ENCODE results near the gene JPH2. TPM values are rescaled to one million over a fixed set of nuclear protein-coding genes. Genes with fewer than 3 reads are reported as not detected.

JPH2 gene
- total RNA-seq, 1 experiment from 2014 or later: 0.17 TPM

GRCh38 chr20:44181611-44182010 lies 5.4 kb downstream of the JPH2 start:
- no peaks in the 10 kb centered on the region for H3K9me2 ChIP-seq (ENCODE audit: insufficient read depth)
- TF ChIP-seq YY1 (IDR thresholded peaks at IDR 0.05; ENCODE audit: extremely low read depth, insufficient replicate concordance, low read depth, low read length): no peak
- TF ChIP-seq SRF (IDR thresholded peaks at IDR 0.05; ENCODE audit: low read depth): no peak
- TF ChIP-seq ZNF274 (IDR thresholded peaks at IDR 0.05; ENCODE audit: low read depth, low read length): no peak
- no peak for TF ChIP-seq CEBPB (IDR thresholded peaks at IDR 0.05; ENCODE audit: low read depth)
- TF ChIP-seq SP1 (IDR thresholded peaks at IDR 0.05; ENCODE audit: low read depth): no peak
- no peak for TF ChIP-seq TCF7L2 (IDR thresholded peaks at IDR 0.05; ENCODE audit: borderline replicate concordance, extremely low read depth, insufficient read depth, insufficient read length)
- TF ChIP-seq POLR2AphosphoS5 (IDR thresholded peaks at IDR 0.05; ENCODE audit: low read depth, low read length): no peak
- no peak for TF ChIP-seq REST (IDR thresholded peaks at IDR 0.05; ENCODE audit: low read depth)
- TF ChIP-seq CTCF (IDR thresholded peaks at IDR 0.05 in 2 of 3, conservative IDR thresholded peaks at IDR 0.05 in 1 of 3; ENCODE audit: borderline replicate concordance in 1 of 3, insufficient read depth in 1 of 3, low read depth in 2 of 3, low read length in 2 of 3): no peak
- TF ChIP-seq CBX3 (IDR thresholded peaks at IDR 0.05; ENCODE audit: low read depth): no peak
- TF ChIP-seq SIN3A (IDR thresholded peaks at IDR 0.05; ENCODE audit: low read depth): no peak
- TF ChIP-seq EZH2 (IDR thresholded peaks at IDR 0.05): no peak
- no peak for TF ChIP-seq EGR1 (IDR thresholded peaks at IDR 0.05; ENCODE audit: low read depth)
- TF ChIP-seq MAX (IDR thresholded peaks at IDR 0.05): no peak
- TF ChIP-seq ZBTB33 (IDR thresholded peaks at IDR 0.05; ENCODE audit: extremely low read depth, insufficient replicate concordance, low read length): no peak
- RAD21 ChIA-PET (ENCODE audit: low non-redundant PET in 1 of 2, low total read pairs in 2 of 2, uncharacterized antibody in 2 of 2, unreplicated experiment in 2 of 2): no interaction called here
- intact Hi-C loops (cut with micrococcal nuclease): no loop called here
- ATAC-seq: no peak
- CTCF ChIA-PET: no interaction called here
- H3K9ac ChIP-seq (ENCODE audit: low read length): no peak overlapping the region
- H3K27me3 ChIP-seq (ENCODE audit: insufficient read depth, low read length): no peaks in the 10 kb centered on the region
- no peaks in the 10 kb centered on the region for H3K9me3 ChIP-seq (ENCODE audit: control insufficient read depth in 1 of 2, insufficient read depth in 1 of 2, low read depth in 1 of 2, low read length in 2 of 2)
- H3K4me3 ChIP-seq (replicated peaks in 1 of 2; ENCODE audit: low read depth in 1 of 2, low read length in 2 of 2): no peak overlapping the region
- H3K36me3 ChIP-seq (ENCODE audit: control insufficient read depth in 1 of 2, insufficient read depth in 2 of 2, low read length in 2 of 2): no peaks in the 10 kb centered on the region
- POLR2A ChIA-PET: no interaction called here
- no peak overlapping the region for H3K27ac ChIP-seq (ENCODE audit: low read depth, low read length)
- no peaks in the 10 kb centered on the region for H4K20me1 ChIP-seq (ENCODE audit: insufficient read depth)
- H3K79me2 ChIP-seq (ENCODE audit: insufficient read depth, low read length): no peaks in the 10 kb centered on the region
- DNase-seq (ENCODE audit: low read depth, low spot score): no peak
- H3K4me1 ChIP-seq (ENCODE audit: control insufficient read depth in 1 of 2, insufficient read depth in 2 of 2, low read length in 2 of 2): peaks cover under 1 to 2% of the 10 kb centered on the region in 2 experiments; a peak in 2 of 4 replicates
- no peak overlapping the region for H3K4me2 ChIP-seq (ENCODE audit: low read length)
- BruUV-seq (replicated peaks): no TSS peak
- no peak overlapping the region for H2AFZ ChIP-seq (ENCODE audit: low read depth, low read length, poor library complexity, severe bottlenecking)
